ENCODE data around the gene SULT1A3. TPM values are rescaled to one million over a fixed set of nuclear protein-coding genes. Genes with fewer than 3 reads are reported as not detected.
"Not testable (repeated sequence)": the region's sequence is repeated elsewhere in the genome, so short reads cannot be mapped to it uniquely, and the experiment has no call there.

The SULT1A3 gene
- total RNA-seq, 1 experiment from 2014 or later: 8.3 TPM

DNA sequence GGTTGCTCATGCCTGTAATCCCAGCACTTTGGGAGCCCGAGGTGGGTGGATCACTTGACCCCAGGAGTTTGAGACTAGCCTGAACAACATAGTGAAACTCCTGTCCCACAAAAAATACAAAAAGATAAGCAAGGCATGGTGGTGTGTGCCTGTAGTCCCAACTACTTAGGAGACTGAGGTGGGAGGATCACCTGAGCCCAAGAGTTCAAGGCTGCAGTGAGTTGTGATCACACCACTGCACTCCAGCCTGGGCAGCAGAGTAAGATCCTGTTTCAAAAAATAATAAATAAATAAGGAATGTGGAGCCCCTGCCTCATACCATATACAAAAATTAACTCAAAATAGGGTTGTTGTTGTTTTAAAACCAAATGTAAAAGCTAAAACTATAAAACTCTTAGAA, 41.8 kb upstream of the SULT1A3 start:
- H3K9me3 ChIP-seq: no peaks in the 10 kb centered on the region
- Mint-ChIP-seq H3K27ac (ENCODE audit: unreplicated experiment) (no peak overlapping the region), H3K9me3 (ENCODE audit: unreplicated experiment) (no peaks in the 10 kb centered on the region), H3K36me3 (ENCODE audit: insufficient read depth, unreplicated experiment) (no peaks in the 10 kb centered on the region), H3K4me1 (ENCODE audit: low read depth, unreplicated experiment) (no peaks in the 10 kb centered on the region), H3K4me3 (ENCODE audit: unreplicated experiment) (no peak overlapping the region), H3K27me3 (ENCODE audit: insufficient read depth, unreplicated experiment) (no peaks in the 10 kb centered on the region)
- H3K36me3 ChIP-seq (ENCODE audit: control insufficient read depth, insufficient read depth, low read length): no peaks in the 10 kb centered on the region
- no peak for DNase-seq
- no peaks in the 10 kb centered on the region for H3K27me3 ChIP-seq (replicated peaks; ENCODE audit: control insufficient read depth, insufficient read depth, low read length)
- BruUV-seq (replicated peaks): no TSS peak
- POLR2A ChIA-PET: no interaction called here
- intact Hi-C loops (cut with micrococcal nuclease; ENCODE audit: unreplicated experiment): no loop called here
- TF ChIP-seq, protein P1, sequence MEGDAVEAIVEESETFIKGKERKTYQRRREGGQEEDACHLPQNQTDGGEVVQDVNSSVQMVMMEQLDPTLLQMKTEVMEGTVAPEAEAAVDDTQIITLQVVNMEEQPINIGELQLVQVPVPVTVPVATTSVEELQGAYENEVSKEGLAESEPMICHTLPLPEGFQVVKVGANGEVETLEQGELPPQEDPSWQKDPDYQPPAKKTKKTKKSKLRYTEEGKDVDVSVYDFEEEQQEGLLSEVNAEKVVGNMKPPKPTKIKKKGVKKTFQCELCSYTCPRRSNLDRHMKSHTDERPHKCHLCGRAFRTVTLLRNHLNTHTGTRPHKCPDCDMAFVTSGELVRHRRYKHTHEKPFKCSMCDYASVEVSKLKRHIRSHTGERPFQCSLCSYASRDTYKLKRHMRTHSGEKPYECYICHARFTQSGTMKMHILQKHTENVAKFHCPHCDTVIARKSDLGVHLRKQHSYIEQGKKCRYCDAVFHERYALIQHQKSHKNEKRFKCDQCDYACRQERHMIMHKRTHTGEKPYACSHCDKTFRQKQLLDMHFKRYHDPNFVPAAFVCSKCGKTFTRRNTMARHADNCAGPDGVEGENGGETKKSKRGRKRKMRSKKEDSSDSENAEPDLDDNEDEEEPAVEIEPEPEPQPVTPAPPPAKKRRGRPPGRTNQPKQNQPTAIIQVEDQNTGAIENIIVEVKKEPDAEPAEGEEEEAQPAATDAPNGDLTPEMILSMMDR (IDR thresholded peaks at IDR 0.05; ENCODE audit: insufficient read depth in 1 of 2, low read depth in 1 of 2, low read length in 1 of 2, severe bottlenecking in 1 of 2, unreplicated experiment in 1 of 2): no peak
- CTCF ChIA-PET: no interaction called here
- no peaks in the 10 kb centered on the region for H3K4me1 ChIP-seq
- H3K4me3 ChIP-seq (ENCODE audit: low read depth, low read length): no peak overlapping the region

DNA sequence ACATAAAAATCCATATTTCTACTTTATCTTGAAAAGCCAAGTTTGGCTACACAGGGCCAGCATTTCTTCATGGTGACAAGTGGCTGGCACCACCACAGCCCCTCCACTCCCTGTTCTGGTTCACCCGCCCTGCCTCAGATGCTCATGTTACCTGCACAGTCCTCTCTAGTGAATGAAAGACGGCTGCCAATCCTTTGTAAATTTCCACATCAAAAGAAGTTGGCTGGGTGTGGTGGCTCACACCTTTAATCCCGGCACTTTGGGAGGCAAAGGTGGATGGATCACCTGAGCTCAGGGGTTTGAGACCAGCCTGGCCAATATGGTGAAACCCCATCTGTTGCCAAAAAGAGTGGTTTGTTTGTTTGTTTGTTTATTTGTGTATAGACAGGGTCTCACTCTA, 35.5 kb upstream of the SULT1A3 start:
- H3K4me1 ChIP-seq: no peaks in the 10 kb centered on the region
- TF ChIP-seq, protein P1 (IDR thresholded peaks at IDR 0.05; ENCODE audit: insufficient read depth in 1 of 2, low read depth in 1 of 2, low read length in 1 of 2, severe bottlenecking in 1 of 2, unreplicated experiment in 1 of 2): no peak
- Mint-ChIP-seq H3K27ac (ENCODE audit: unreplicated experiment) (no peak overlapping the region), H3K36me3 (ENCODE audit: insufficient read depth, unreplicated experiment) (no peaks in the 10 kb centered on the region), H3K9me3 (ENCODE audit: unreplicated experiment) (no peaks in the 10 kb centered on the region), H3K4me3 (ENCODE audit: unreplicated experiment) (no peak overlapping the region), H3K27me3 (ENCODE audit: insufficient read depth, unreplicated experiment) (no peaks in the 10 kb centered on the region), H3K4me1 (ENCODE audit: low read depth, unreplicated experiment) (no peaks in the 10 kb centered on the region)
- no peaks in the 10 kb centered on the region for H3K36me3 ChIP-seq (ENCODE audit: control insufficient read depth, insufficient read depth, low read length)
- intact Hi-C loops (cut with micrococcal nuclease; ENCODE audit: unreplicated experiment): no loop called here
- no peak for DNase-seq
- H3K9me3 ChIP-seq: no peaks in the 10 kb centered on the region
- BruUV-seq (replicated peaks): no TSS peak
- ChIA-PET POLR2A (no interaction called here), CTCF (no interaction called here)
- H3K27me3 ChIP-seq (replicated peaks; ENCODE audit: control insufficient read depth, insufficient read depth, low read length): no peaks in the 10 kb centered on the region
- H3K4me3 ChIP-seq (ENCODE audit: low read depth, low read length): no peak overlapping the region

DNA sequence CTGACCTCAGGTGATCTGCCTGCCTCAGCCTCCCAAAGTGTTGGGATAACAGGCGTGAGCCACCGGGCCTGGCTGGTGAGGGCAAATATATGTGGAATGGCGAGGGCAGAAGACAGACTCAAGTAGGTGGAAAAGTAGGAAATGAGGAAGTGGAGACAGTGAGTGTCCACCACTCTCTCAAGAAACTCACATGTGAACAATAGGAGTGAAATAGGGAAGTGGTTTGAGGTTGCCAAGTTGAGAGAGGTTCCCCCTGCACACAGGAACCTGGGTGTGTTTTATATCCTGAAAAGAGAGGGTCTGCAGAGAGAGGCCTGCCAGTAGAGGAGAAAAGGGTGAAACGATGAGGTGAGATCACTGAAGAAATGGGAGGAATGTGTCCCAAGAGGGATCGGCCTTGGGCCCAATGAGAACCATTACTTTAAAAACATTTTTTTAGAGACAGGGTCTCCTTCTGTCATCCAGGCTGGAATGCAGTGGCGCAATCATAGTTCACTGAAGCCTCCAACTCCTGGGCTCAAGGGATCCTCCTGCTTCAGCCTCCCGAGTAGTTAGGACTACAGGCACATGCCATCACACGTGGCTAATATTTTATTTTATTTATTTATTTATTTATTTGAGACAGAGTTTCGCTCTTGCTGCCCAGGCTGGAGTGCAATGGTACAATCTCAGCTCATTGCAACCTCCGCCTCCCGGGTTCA, 32.7 kb upstream of the SULT1A3 start:
- no peaks in the 10 kb centered on the region for H3K4me1 ChIP-seq
- H3K36me3 ChIP-seq (ENCODE audit: control insufficient read depth, insufficient read depth, low read length): no peaks in the 10 kb centered on the region
- CTCF ChIA-PET: no interaction called here
- Mint-ChIP-seq H3K27ac (ENCODE audit: unreplicated experiment) (no peak overlapping the region), H3K9me3 (ENCODE audit: unreplicated experiment) (no peaks in the 10 kb centered on the region), H3K36me3 (ENCODE audit: insufficient read depth, unreplicated experiment) (no peaks in the 10 kb centered on the region), H3K27me3 (ENCODE audit: insufficient read depth, unreplicated experiment) (no peaks in the 10 kb centered on the region), H3K4me3 (ENCODE audit: unreplicated experiment) (no peak overlapping the region), H3K4me1 (ENCODE audit: low read depth, unreplicated experiment) (no peaks in the 10 kb centered on the region)
- intact Hi-C loops (cut with micrococcal nuclease; ENCODE audit: unreplicated experiment): no loop called here
- no peak for DNase-seq
- no peak overlapping the region for H3K4me3 ChIP-seq (ENCODE audit: low read depth, low read length)
- no peaks in the 10 kb centered on the region for H3K9me3 ChIP-seq
- TF ChIP-seq, protein P1 (IDR thresholded peaks at IDR 0.05; ENCODE audit: insufficient read depth in 1 of 2, low read depth in 1 of 2, low read length in 1 of 2, severe bottlenecking in 1 of 2, unreplicated experiment in 1 of 2): no peak
- POLR2A ChIA-PET: no interaction called here
- no peaks in the 10 kb centered on the region for H3K27me3 ChIP-seq (replicated peaks; ENCODE audit: control insufficient read depth, insufficient read depth, low read length)
- BruUV-seq (replicated peaks): no TSS peak

DNA sequence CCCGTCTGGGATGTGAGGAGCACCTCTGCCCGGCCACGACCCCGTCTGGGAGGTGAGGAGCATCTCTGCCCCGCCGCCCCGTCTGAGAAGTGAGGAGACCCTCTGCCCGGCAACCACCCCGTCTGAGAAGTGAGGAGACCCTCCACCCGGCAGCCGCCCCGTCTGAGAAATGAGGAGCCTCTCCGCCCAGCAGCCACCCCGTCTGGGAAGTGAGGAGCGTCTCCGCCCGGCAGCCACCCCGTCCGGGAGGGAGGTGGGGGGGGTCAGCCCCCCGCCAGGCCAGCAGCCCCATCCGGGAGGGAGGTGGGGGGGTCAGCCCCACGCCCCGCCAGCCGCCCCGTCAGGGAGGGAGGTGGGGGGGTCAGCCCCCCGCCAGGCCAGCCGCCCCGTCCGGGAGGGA, 30.3 kb upstream of the SULT1A3 start:
- H3K9me3 ChIP-seq; H3K4me1 Mint-ChIP-seq (ENCODE audit: low read depth, unreplicated experiment); H3K4me3 Mint-ChIP-seq (ENCODE audit: unreplicated experiment); H3K4me1 ChIP-seq; intact Hi-C loops (cut with micrococcal nuclease; ENCODE audit: unreplicated experiment); H3K9me3 Mint-ChIP-seq (ENCODE audit: unreplicated experiment); H3K27me3 ChIP-seq (replicated peaks; ENCODE audit: control insufficient read depth, insufficient read depth, low read length); H3K27me3 Mint-ChIP-seq (ENCODE audit: insufficient read depth, unreplicated experiment); DNase-seq; H3K36me3 ChIP-seq (ENCODE audit: control insufficient read depth, insufficient read depth, low read length); H3K36me3 Mint-ChIP-seq (ENCODE audit: insufficient read depth, unreplicated experiment); H3K4me3 ChIP-seq (ENCODE audit: low read depth, low read length); H3K27ac Mint-ChIP-seq (ENCODE audit: unreplicated experiment); POLR2A ChIA-PET; CTCF ChIA-PET; BruUV-seq (replicated peaks): not testable (repeated sequence)

DNA sequence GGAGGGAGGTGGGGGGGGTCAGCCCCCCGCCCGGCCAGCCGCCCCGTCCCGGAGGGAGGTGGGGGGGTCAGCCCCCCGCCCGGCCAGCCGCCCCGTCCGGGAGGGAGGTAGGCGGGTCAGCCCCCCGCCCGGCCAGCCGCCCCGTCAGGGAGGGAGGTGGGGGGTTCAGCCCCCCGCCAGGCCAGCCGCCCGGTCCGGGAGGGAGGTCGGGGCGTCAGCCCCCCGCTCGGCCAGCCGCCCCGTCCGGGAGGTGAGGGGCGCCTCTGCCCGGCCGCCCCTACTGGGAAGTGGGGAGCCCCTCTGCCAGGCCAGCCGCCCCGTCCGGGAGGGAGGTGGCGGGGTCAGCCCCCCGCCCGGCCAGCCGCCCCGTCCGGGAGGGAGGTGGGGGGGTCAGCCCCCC, 29.6 kb upstream of the SULT1A3 start:
- H3K4me1 ChIP-seq; H3K9me3 Mint-ChIP-seq (ENCODE audit: unreplicated experiment); H3K36me3 ChIP-seq (ENCODE audit: control insufficient read depth, insufficient read depth, low read length); H3K27me3 Mint-ChIP-seq (ENCODE audit: insufficient read depth, unreplicated experiment); H3K4me1 Mint-ChIP-seq (ENCODE audit: low read depth, unreplicated experiment); H3K4me3 ChIP-seq (ENCODE audit: low read depth, low read length); H3K27me3 ChIP-seq (replicated peaks; ENCODE audit: control insufficient read depth, insufficient read depth, low read length); H3K4me3 Mint-ChIP-seq (ENCODE audit: unreplicated experiment); DNase-seq; POLR2A ChIA-PET; H3K27ac Mint-ChIP-seq (ENCODE audit: unreplicated experiment); CTCF ChIA-PET; H3K9me3 ChIP-seq; H3K36me3 Mint-ChIP-seq (ENCODE audit: insufficient read depth, unreplicated experiment); intact Hi-C loops (cut with micrococcal nuclease; ENCODE audit: unreplicated experiment); BruUV-seq (replicated peaks): not testable (repeated sequence)
